GM19025 (cell line): ENCODE results near the gene SFI1.

ENCODE experiments used
- ATAC-seq: cut with Tn5 transposase; IDR thresholded peaks from one replicate; pipeline ENCODE4 v1.9.1; 2021; ENCODE audit warnings: mild to moderate bottlenecking, low read depth, moderate library complexity; ENCODE audit not compliant: unreplicated experiment

The SFI1 gene

GRCh38 chr22:31661851-31662667, 165.7 kb downstream of the SFI1 start, which contains the start of gene PISD:
PISD (minus strand) TSS chr22:31662215; CDS start chr22:31662208, 7 bp downstream.
- peak; percentile 72 for ATAC-seq

GRCh38 chr22:31662668-31663037, 166.3 kb downstream of the SFI1 start:
- ATAC-seq, result no peak
